ENCODE data around the gene CHRM1. TPM values are rescaled to one million over a fixed set of nuclear protein-coding genes. Genes with fewer than 3 reads are reported as not detected.

CHRM1 gene, protein sequence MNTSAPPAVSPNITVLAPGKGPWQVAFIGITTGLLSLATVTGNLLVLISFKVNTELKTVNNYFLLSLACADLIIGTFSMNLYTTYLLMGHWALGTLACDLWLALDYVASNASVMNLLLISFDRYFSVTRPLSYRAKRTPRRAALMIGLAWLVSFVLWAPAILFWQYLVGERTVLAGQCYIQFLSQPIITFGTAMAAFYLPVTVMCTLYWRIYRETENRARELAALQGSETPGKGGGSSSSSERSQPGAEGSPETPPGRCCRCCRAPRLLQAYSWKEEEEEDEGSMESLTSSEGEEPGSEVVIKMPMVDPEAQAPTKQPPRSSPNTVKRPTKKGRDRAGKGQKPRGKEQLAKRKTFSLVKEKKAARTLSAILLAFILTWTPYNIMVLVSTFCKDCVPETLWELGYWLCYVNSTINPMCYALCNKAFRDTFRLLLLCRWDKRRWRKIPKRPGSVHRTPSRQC
- not detected in 2 replicates for total RNA-seq

DNA sequence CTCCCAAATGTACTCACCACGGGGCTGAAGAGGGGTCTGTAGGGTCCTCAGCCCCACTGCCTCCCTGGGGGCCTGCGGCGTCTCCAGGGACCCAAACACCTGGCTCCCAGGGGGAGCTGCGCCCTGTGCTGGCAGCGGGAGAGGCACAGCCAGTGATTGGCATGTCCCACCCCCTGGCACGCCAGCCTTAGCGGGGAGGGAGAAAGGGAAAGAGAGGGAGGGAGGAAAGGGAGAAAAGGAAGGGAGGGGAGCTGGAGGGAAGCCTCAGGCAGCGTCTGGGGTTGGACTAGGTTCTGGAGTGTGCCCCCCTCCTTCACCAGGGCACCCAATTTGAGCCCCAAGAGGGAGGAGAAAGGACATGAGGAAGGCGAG is at the start of gene CHRM1:
TSS of gene CHRM1 (minus strand) at position 163 of the 372 bp plus-strand sequence. CDS start 10,263 bp downstream, outside the sequence.

DNA sequence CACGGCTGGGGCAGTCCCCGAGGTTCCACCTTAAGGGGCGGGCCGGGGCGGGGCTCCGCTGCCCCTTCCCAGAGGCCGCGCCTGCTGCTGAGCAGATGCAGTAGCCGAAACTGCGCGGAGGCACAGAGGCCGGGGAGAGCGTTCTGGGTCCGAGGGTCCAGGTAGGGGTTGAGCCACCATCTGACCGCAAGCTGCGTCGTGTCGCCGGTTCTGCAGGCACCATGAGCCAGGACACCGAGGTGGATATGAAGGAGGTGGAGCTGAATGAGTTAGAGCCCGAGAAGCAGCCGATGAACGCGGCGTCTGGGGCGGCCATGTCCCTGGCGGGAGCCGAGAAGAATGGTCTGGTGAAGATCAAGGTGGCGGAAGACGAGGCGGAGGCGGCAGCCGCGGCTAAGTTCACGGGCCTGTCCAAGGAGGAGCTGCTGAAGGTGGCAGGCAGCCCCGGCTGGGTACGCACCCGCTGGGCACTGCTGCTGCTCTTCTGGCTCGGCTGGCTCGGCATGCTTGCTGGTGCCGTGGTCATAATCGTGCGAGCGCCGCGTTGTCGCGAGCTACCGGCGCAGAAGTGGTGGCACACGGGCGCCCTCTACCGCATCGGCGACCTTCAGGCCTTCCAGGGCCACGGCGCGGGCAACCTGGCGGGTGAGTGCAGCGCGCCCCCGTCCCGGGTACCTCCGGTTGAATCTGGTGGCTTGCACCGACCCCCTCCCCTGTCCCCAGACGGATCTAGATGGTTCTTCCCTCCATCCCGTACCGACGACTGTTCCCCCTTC is 40.2 kb downstream of the CHRM1 start, which contains the start of gene SLC3A2:
TSS of gene SLC3A2 (plus strand) at position 94 of the 776 bp plus-strand sequence. CDS start at position 222, 128 bp downstream.

Other genes with a start within 250 kb of the CHRM1 start
- gene UQCC3, start 249.7 kb downstream of the CHRM1 start, total RNA-seq, result 3.8 and 6.8 TPM in 2 replicates
- gene LBHD1, start 249.1 kb downstream of the CHRM1 start, total RNA-seq, result 4.5 and 4.6 TPM in 2 replicates
- gene UBXN1, start 242.3 kb downstream of the CHRM1 start, total RNA-seq, result 77.0 and 96.5 TPM in 2 replicates
- 0.23 and 0.59 TPM in 2 replicates for gene LRRN4CL, start 231.8 kb downstream of the CHRM1 start, total RNA-seq
- gene BSCL2, start 213.9 kb downstream of the CHRM1 start, total RNA-seq, result 41.1 and 119 TPM in 2 replicates
- gene GNG3, start 213.7 kb downstream of the CHRM1 start, total RNA-seq, result not detected in 2 replicates
- 14.3 and 18.0 TPM in 2 replicates for gene HNRNPUL2, start 193.9 kb downstream of the CHRM1 start, total RNA-seq
- 29.4 and 32.7 TPM in 2 replicates for gene TTC9C, start 192.9 kb downstream of the CHRM1 start, total RNA-seq
- 8.2 and 11.9 TPM in 2 replicates for gene ZBTB3, start 167.2 kb downstream of the CHRM1 start, total RNA-seq
- gene POLR2G, start 159.8 kb downstream of the CHRM1 start, total RNA-seq, result 39.2 and 59.7 TPM in 2 replicates
- 15.6 and 23.8 TPM in 2 replicates for gene TAF6L, start 150.0 kb downstream of the CHRM1 start, total RNA-seq
- 28.9 and 42.5 TPM in 2 replicates for gene TMEM179B, start 134.0 kb downstream of the CHRM1 start, total RNA-seq
- gene TMEM223, start 129.4 kb downstream of the CHRM1 start, total RNA-seq, result 16.1 and 22.6 TPM in 2 replicates
- gene NXF1, start 115.9 kb downstream of the CHRM1 start, total RNA-seq, result 21.1 and 49.2 TPM in 2 replicates
- gene STX5, start 89.3 kb downstream of the CHRM1 start, total RNA-seq, result 35.9 and 36.6 TPM in 2 replicates
- not detected in 2 replicates for gene TEX54, start 88.5 kb downstream of the CHRM1 start, total RNA-seq
- gene WDR74, start 81.8 kb downstream of the CHRM1 start, total RNA-seq, result 36.8 and 53.0 TPM in 2 replicates
- 121 and 217 TPM in 2 replicates for gene SLC3A2, start 40.5 kb downstream of the CHRM1 start, total RNA-seq
- gene SLC22A6, start 63.6 kb upstream of the CHRM1 start, total RNA-seq, result not detected in 2 replicates
- gene SLC22A8, start 94.5 kb upstream of the CHRM1 start, total RNA-seq, result not detected in 2 replicates
- not detected in 2 replicates for gene SLC22A24, start 222.9 kb upstream of the CHRM1 start, total RNA-seq